22Rv1 (cell line): Measurements from ENCODE around the gene FOXP1.

ENCODE experiments used
- ZFX ChIP-seq: fragments of 450-650 bp; IDR thresholded peaks from 2 replicates; pipeline ENCODE4 v1.6.1; 2017; ENCODE audit warnings: antibody characterized with exemption, borderline replicate concordance
- TF ChIP-seq, protein P1 (sequence below): fragments of 450-650 bp; IDR thresholded peaks from 2 replicates; pipeline ENCODE4 v1.5.1; 2017; ENCODE audit warnings: mild to moderate bottlenecking

DNA sequence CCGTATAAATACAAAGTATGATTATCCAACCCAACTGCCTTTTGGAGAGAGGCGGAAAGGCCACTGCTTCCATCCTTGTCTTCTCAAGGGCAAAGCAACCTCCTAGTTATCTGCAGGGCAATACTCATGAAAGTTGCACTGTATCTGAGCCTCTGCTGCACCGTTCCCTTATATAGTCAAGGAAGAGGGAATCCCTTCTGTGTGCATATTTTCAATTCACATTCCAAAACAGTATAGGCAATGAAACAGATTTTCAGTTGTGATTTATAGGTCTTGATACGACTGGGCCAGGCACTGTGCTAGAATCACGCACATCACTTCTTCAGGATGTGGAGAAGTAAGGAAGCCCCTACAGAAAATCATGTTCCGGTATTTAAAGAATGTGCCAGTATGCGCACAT lies 455.7 kb downstream of the FOXP1 start:
- TF ChIP-seq, protein P1, sequence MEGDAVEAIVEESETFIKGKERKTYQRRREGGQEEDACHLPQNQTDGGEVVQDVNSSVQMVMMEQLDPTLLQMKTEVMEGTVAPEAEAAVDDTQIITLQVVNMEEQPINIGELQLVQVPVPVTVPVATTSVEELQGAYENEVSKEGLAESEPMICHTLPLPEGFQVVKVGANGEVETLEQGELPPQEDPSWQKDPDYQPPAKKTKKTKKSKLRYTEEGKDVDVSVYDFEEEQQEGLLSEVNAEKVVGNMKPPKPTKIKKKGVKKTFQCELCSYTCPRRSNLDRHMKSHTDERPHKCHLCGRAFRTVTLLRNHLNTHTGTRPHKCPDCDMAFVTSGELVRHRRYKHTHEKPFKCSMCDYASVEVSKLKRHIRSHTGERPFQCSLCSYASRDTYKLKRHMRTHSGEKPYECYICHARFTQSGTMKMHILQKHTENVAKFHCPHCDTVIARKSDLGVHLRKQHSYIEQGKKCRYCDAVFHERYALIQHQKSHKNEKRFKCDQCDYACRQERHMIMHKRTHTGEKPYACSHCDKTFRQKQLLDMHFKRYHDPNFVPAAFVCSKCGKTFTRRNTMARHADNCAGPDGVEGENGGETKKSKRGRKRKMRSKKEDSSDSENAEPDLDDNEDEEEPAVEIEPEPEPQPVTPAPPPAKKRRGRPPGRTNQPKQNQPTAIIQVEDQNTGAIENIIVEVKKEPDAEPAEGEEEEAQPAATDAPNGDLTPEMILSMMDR, result no peak
- TF ChIP-seq ZFX, result no peak
